ENCODE results near the gene ACAP3. TPM values are rescaled to one million over a fixed set of nuclear protein-coding genes. Genes with fewer than 3 reads are reported as not detected.

ACAP3 gene
- total and polyA plus RNA-seq, 7 donors = 7.2 to 57.1 (median 23.5) TPM

GRCh38 chr1:1299686-1300351 is 7.9 kb downstream of the ACAP3 start:
- no peaks in the 10 kb centered on the region for H3K27me3 ChIP-seq
- H3K27ac ChIP-seq = no peak overlapping the region
- no peak for DNase-seq
- intact Hi-C loops (cut with DNase I) = no loop called here
- peaks cover 0 to 19% (median 15%) of the 10 kb centered on the region in 4 donors for H3K4me1 ChIP-seq
- 88 to 89% methylated on average over 22 of the region's 22 CpGs for WGBS, 2 donors
- no peak overlapping the region for H3K4me3 ChIP-seq
- H3K9me3 ChIP-seq = no peaks in the 10 kb centered on the region
- peaks cover 0 to 29% (median 13%) of the 10 kb centered on the region in 4 donors for H3K36me3 ChIP-seq
- TF ChIP-seq POLR2A (IDR thresholded peaks at IDR 0.05) (no peak), POLR2AphosphoS5 (IDR thresholded peaks at IDR 0.05) (no peak), EP300 (IDR thresholded peaks at IDR 0.05) (no peak)
- TF ChIP-seq, protein P1, sequence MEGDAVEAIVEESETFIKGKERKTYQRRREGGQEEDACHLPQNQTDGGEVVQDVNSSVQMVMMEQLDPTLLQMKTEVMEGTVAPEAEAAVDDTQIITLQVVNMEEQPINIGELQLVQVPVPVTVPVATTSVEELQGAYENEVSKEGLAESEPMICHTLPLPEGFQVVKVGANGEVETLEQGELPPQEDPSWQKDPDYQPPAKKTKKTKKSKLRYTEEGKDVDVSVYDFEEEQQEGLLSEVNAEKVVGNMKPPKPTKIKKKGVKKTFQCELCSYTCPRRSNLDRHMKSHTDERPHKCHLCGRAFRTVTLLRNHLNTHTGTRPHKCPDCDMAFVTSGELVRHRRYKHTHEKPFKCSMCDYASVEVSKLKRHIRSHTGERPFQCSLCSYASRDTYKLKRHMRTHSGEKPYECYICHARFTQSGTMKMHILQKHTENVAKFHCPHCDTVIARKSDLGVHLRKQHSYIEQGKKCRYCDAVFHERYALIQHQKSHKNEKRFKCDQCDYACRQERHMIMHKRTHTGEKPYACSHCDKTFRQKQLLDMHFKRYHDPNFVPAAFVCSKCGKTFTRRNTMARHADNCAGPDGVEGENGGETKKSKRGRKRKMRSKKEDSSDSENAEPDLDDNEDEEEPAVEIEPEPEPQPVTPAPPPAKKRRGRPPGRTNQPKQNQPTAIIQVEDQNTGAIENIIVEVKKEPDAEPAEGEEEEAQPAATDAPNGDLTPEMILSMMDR (IDR thresholded peaks at IDR 0.05) = no peak

DNA sequence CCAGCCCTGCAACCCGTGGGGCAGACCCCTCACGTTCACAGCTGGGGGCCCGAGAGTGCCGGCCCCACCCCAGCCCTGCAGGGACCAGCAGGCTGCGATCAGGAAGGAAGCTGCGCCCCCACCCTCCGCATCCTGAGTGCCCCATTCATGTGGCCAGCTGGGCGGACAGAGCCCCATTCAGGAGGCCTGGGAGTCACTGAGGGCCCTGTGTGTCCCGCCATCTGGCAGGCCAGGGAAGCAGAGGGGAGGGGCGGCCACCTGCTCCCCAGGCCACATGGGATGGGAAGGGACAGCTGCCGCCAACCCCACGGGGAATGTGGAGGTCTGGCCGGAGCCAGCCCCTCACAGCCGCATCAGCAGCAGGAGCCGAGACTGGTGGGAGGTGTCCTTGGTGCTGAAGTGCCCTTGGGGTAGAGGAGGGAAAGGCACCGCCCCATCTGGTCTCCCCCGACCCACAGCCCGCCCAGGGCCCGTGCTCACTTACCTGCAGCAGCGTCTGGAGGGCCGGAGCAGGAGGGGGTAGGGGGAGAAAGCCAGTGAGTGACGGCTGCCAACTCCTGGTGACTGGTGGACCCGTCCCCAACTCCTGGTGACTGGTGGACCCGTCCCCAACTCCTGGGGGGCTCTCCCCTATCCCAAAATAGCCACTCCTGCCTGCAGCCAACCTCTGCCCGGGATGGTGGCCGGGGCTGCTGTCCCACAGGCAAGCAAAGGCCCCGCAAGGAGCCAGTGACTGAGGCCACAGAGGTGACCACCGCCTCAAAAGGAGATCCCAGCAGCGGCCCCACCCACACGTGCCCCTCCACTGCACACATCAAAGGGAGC is 8.7 kb downstream of the ACAP3 start:
- Histone ChIP-seq H3K36me3 (peaks cover 0 to 35% (median 13%) of the 10 kb centered on the region in 4 donors), H3K4me1 (peaks cover 0 to 12% (median 8%) of the 10 kb centered on the region in 4 donors), H3K4me3 (no peak overlapping the region), H3K9me3 (no peaks in the 10 kb centered on the region), H3K27me3 (no peaks in the 10 kb centered on the region), H3K27ac (no peak overlapping the region)
- DNase-seq = no peak
- intact Hi-C loops (cut with DNase I) = no loop called here
- TF ChIP-seq EP300 (IDR thresholded peaks at IDR 0.05) (no peak), POLR2AphosphoS5 (IDR thresholded peaks at IDR 0.05) (no peak), POLR2A (IDR thresholded peaks at IDR 0.05) (no peak)
- TF ChIP-seq, protein P1 (IDR thresholded peaks at IDR 0.05) = no peak
- WGBS, 2 donors = 81 to 82% methylated on average over 30 of the region's 30 CpGs

DNA sequence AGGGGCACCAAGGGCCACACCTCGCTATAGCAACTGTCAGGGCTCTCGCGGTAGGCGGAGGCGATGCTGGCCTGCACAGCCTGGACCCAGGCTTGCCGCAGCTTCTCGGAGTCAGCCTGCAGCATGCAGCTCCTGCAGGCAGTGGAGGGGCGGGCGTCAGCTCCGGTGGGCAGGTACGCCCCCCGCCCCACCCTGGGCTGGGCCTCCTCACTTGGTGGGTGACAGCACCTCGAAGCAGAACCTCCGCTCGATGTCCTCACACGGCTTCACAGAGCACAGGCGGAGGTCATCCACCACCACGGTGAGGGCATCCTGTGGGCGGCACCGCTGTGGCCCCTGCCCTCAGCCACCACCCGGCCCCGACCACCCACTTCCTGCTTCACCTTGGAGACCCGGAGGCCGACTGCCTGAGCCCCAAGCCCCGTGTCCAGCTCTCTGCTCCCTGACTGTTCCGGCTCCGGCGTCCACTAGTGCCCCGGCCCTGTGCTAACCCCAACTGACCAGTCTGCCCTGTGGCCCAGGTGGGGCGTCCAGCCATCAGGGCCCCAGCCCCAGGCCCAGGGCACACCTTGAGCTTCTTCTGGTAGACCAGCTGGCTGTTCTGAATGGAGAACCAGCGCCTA is 9.8 kb downstream of the ACAP3 start:
- Histone ChIP-seq H3K4me1 (peaks cover 0 to under 1% (median 0%) of the 10 kb centered on the region in 4 donors), H3K27me3 (no peaks in the 10 kb centered on the region), H3K36me3 (peaks cover 0 to 44% (median 13%) of the 10 kb centered on the region in 4 donors), H3K9me3 (no peaks in the 10 kb centered on the region), H3K4me3 (no peak overlapping the region), H3K27ac (no peak overlapping the region)
- TF ChIP-seq EP300 (IDR thresholded peaks at IDR 0.05) = no peak
- TF ChIP-seq, protein P1 (IDR thresholded peaks at IDR 0.05) = no peak
- TF ChIP-seq POLR2AphosphoS5 (IDR thresholded peaks at IDR 0.05) = no peak
- TF ChIP-seq POLR2A (IDR thresholded peaks at IDR 0.05) = no peak
- intact Hi-C loops (cut with DNase I) = no loop called here
- DNase-seq = no peak
- 93 to 96% methylated on average over 31 of the region's 31 CpGs for WGBS, 2 donors

GRCh38 chr1:1296070-1297061 is 11.4 kb downstream of the ACAP3 start:
- H3K4me1 ChIP-seq = peaks cover 0 to 4% (median under 1%) of the 10 kb centered on the region in 4 donors
- peaks cover 0 to 44% (median 13%) of the 10 kb centered on the region in 4 donors for H3K36me3 ChIP-seq
- no peak overlapping the region for H3K27ac ChIP-seq
- DNase-seq = no peak
- no peaks in the 10 kb centered on the region for H3K9me3 ChIP-seq
- intact Hi-C loops (cut with DNase I) = no loop called here
- whole genome bisulfite sequencing, 2 donors = 93 to 94% methylated on average over 62 of the region's 62 CpGs
- TF ChIP-seq, protein P1 (IDR thresholded peaks at IDR 0.05) = no peak
- TF ChIP-seq POLR2AphosphoS5 (IDR thresholded peaks at IDR 0.05) (no peak), EP300 (IDR thresholded peaks at IDR 0.05) (no peak), POLR2A (IDR thresholded peaks at IDR 0.05) (no peak)
- no peak overlapping the region for H3K4me3 ChIP-seq
- no peaks in the 10 kb centered on the region for H3K27me3 ChIP-seq

Data from sigmoid colon (tissue), 7 donors.